GM06990 (cell line): ENCODE results near the gene TOMT.

Experiments
- DNase-seq: peaks from one replicate; pipeline ENCODE4 v3.0.0-alpha.2; 2011; ENCODE audit not compliant: insufficient read length; ENCODE audit errors: extremely low read depth
- H3K27me3 ChIP-seq: replicated peaks from 2 replicates; pipeline ENCODE4 v1.6.0; 2011; ENCODE audit warnings: low read length; ENCODE audit not compliant: control insufficient read depth, insufficient read depth
- H3K36me3 ChIP-seq: 2 replicates; pipeline ENCODE4 v1.5.1; 2011; ENCODE audit warnings: low read length; ENCODE audit not compliant: control insufficient read depth, insufficient read depth
- H3K4me3 ChIP-seq: replicated peaks from 2 replicates; pipeline ENCODE4 v1.5.1; 2011; ENCODE audit warnings: low read depth, mild to moderate bottlenecking, control low read depth, low read length
- TF ChIP-seq, protein P1 (sequence below): IDR thresholded peaks from 2 replicates; pipeline ENCODE4 v1.5.1; 2011; ENCODE audit warnings: low read length, control low read depth, mild to moderate bottlenecking, inconsistent platforms; ENCODE audit not compliant: insufficient read depth, poor library complexity, severe bottlenecking

Gene TOMT

DNA sequence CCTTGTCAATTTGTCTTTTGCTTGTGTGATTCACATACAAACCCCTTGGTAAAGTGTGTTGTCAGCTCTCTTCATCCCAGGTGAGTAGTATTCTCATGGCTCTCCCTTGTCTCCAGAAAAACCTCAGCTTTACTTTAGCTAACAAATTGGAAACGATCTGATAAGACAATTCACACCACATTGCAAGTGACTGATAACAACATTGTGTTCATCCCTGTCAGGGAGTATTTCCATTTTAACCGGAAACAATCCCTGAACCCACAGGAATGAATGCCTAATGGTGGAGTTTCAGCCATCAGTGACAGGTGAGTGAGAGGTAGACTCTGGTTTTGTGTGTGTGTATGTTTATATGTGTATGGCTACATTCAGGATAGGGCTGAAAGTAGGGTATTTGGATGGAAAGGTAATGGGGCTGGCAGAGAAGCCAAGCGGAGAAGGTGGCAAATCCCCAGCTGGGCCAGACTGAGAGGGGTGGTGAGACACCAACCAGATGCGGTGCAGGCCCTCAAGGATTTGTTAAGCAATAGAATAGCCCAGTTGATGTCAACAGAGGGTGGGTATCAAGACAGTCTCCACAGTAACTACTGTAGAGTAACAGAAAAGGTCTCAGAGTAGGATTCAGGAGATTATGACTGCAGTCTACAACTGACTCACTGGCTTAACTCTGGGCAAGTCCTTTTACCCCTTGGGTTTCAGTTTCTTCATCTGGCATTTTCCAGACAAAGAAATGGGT is 17.5 kb upstream of the TOMT start:
- DNase-seq = no peak
- Histone ChIP-seq H3K4me3 (no peak overlapping the region), H3K27me3 (no peaks in the 10 kb centered on the region), H3K36me3 (peaks cover 2% of the 10 kb centered on the region)
- TF ChIP-seq, protein P1, sequence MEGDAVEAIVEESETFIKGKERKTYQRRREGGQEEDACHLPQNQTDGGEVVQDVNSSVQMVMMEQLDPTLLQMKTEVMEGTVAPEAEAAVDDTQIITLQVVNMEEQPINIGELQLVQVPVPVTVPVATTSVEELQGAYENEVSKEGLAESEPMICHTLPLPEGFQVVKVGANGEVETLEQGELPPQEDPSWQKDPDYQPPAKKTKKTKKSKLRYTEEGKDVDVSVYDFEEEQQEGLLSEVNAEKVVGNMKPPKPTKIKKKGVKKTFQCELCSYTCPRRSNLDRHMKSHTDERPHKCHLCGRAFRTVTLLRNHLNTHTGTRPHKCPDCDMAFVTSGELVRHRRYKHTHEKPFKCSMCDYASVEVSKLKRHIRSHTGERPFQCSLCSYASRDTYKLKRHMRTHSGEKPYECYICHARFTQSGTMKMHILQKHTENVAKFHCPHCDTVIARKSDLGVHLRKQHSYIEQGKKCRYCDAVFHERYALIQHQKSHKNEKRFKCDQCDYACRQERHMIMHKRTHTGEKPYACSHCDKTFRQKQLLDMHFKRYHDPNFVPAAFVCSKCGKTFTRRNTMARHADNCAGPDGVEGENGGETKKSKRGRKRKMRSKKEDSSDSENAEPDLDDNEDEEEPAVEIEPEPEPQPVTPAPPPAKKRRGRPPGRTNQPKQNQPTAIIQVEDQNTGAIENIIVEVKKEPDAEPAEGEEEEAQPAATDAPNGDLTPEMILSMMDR = no peak

DNA sequence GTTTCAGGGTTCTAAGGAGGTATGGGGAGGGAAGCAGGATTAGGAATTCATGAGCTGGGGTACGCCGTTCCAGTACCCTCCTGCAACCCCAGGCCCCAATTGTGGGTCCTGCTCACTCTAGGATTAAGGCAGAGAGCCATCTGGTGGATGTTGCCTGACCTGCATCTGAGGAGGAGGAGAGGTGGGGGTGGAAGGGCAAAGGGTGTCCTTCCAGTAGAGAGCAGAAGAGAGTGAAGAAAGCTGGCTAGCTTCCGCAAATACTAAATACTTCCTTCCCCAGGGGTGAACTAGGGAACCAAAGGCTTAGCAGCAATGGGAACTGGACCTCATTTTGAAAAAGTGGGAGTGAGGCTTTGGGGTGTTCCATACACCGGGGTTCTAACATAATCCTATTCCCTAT is 14.4 kb upstream of the TOMT start:
- Histone ChIP-seq H3K4me3 (no peak overlapping the region), H3K36me3 (peaks cover 12% of the 10 kb centered on the region), H3K27me3 (no peaks in the 10 kb centered on the region)
- TF ChIP-seq, protein P1 = peak; percentile 83
- DNase-seq = peak; percentile 28

DNA sequence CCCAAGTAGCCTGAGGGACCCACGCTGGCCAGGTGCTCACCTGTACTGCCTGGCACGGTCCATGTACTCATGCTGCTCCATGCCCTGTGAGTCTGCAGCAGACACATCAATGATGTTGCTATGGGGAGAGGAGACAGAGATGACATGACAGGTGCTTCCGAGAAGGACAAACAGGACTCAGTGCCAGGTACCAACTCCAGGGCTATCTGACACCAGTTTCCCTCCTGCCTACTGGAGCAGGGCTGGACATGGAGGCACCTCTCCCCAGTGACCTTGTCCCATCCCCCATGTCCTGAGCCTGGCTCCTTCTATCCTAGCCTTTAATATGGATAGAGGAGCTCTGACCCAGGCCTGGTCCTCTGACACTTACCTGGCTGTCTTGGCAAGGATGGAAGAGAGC is 7.0 kb upstream of the TOMT start:
- Histone ChIP-seq H3K27me3 (no peaks in the 10 kb centered on the region), H3K4me3 (no peak overlapping the region), H3K36me3 (peaks cover 27% of the 10 kb centered on the region)
- no peak for DNase-seq
- TF ChIP-seq, protein P1 = no peak

DNA sequence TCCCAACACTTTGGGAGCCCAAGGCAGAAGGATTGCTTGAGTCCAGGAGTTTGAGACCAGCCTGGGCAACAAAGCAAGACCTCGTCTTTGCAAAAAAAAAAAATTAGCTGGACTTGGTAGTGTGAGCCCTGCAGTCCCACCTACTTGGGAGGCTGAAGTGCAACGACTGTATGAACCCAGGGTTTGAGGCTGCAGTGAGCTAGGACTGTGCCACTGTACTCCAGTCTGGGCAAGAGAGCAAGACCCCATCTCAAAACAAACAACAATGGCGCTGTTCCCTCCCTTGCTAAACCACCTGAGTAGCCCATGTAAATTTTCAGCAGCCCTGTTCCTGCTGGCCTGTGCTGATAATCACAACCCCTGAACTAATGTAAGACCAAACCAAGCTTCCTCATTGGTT is 5.7 kb upstream of the TOMT start:
- H3K4me3 ChIP-seq = no peak overlapping the region
- H3K36me3 ChIP-seq = peaks cover 23% of the 10 kb centered on the region
- no peaks in the 10 kb centered on the region for H3K27me3 ChIP-seq
- DNase-seq = no peak
- TF ChIP-seq, protein P1 = no peak

DNA sequence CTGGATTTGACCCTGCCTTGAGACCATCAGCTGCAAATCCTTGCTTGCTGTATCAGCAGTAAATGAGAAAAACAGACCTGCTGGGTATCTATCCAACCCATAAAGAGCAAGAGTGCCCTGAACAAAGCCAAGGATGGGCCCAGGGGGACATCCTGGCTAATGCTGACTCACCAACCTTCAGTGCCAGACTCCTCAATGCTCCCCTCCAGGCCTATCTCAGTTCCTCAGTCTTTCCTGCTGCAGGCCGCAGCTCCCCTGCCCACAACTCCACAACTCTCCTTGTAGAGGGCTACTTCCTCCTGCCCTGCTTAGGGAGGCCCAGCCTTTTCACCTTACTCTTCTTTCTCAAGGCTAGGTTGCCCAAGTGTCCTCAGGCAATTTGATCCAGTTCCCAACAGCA is 5.3 kb upstream of the TOMT start:
- no peaks in the 10 kb centered on the region for H3K27me3 ChIP-seq
- TF ChIP-seq, protein P1 = no peak
- H3K36me3 ChIP-seq = peaks cover 21% of the 10 kb centered on the region
- no peak for DNase-seq
- H3K4me3 ChIP-seq = no peak overlapping the region

DNA sequence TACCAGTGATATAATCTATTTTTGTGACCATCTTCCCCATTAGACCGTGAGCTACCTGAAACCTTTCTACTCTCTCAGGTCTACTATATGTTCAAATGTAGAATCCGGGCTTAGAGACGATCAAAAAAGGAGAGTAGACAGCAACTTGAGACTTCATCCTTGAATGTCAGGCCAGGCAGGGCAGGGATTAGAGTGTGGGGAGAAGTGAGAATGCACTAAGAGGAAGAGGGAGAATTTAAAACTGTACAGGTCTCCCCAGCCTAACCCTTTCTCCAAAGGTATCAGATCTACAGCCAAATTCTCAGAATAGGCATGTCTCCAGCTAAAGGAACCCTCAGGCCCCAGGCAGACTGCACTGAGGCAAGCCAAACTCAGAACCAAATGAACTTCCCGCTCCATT is 3.6 kb upstream of the TOMT start:
- Histone ChIP-seq H3K4me3 (peak overlapping the region; percentile 81), H3K27me3 (no peaks in the 10 kb centered on the region), H3K36me3 (peaks cover 21% of the 10 kb centered on the region)
- TF ChIP-seq, protein P1 = no peak
- no peak for DNase-seq
